HUDEP-2 (cell line): Measurements from ENCODE around the gene USP13.
"Not testable (repeated sequence)": the region's sequence is repeated elsewhere in the genome, so short reads cannot be mapped to it uniquely, and the experiment has no call there.

Experiments used
- DNase-seq, 76 experiments: peaks; one replicate each; lab custom pipeline; 2025; ENCODE audit not compliant: unreplicated experiment in 76 of 76; lab: John Stamatoyannopoulos, UW

Gene USP13

DNA sequence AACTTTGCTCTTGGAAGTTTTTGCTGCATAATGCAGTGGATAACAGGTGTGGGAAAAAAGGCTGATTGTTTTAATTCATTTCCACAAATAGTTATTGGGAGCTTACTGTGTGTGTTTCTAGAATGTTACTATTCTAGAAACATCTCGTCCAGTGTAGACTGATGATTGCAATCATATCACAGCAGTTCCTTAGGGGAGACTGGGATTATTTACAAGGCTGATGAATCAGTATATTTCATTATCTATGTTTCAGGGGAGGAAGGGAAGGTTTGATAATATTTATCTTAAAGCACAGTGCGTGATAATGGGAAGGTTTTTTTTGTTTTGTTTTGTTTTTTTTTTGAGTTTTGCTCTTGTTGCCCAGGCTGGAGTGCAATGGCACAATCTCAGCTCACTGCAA lies 2.4 kb downstream of the USP13 start:
- no peak for DNase-seq

DNA sequence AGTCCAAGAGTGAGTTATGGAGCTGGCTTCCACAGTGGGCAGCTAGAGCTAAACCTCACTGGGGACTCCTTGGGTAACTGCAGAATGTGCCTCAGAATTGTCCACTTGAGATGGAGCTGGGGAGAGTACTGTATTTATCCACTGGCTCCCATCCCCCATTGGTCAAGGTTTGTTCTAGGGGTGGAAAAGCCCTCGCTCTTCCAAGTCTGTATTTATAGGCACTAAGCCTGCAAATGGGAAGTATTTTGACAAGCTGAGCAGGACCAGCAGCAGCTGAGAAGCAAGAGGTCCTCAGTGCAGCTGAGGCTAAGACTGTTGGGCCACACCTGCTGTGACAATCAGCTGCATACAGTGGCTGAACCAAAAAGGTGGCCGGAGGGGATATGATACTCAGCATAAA lies 5.8 kb downstream of the USP13 start:
- no peak for DNase-seq

GRCh38 chr3:179660872-179661271 lies 8.0 kb downstream of the USP13 start:
- DNase-seq, result no peak

DNA sequence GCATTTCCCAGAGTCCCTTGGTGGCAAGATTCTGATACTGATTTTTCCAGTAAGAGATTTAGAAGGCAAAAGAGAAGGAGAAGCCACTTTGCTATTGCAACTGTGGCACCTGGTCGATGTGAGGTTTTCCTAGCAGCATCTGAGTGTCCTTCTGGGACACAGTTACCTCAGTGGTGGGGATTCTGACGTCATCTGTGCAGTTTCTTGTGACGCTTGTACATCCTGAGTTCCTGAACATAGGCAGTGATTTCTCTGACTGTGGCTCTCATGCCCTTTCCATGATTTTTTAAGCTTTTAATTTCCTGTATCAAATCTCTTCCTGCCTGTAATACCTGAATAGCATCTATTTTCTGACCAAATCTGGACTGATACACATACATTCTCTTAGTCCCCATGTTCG lies 8.9 kb downstream of the USP13 start:
- DNase-seq, result no peak

DNA sequence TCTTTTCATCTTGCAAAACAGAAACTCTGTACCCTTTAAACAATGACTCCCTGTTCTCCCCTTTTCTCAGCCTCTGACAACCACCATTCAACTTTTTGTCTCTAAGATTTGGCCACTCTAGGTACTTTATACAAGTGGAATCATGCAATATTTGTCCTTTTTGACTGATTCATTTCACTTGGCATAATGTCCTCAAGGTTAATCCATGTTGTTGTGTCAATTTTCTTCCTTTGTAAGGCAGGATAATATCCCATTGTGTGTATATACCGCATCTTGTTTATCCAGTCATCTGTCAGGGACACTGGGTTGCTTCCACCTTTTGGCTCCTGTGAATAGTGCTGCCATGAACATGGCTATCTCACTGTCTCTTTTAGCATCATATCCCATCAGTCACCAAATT lies 10.3 kb downstream of the USP13 start:
- DNase-seq, result no peak

DNA sequence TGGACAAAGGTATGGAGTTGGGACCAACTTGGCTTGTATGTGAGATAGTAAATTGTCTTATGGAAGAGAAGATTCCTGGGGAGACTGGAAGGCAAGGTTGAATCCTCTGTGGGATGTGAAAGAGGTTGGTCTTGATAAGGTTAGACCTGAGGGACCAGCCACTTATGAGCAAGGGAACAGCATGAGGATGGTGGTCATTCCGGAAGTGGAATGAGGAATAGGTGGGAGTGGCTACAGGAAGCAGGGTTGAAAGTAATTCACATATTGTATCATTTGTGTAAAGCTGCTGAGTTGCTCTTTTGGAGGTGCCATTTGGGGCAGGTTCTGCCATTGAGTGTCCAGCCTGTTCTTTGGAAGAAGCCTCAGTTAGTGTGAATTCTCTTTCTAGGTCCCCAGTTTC lies 13.2 kb downstream of the USP13 start:
- no peak for DNase-seq

DNA sequence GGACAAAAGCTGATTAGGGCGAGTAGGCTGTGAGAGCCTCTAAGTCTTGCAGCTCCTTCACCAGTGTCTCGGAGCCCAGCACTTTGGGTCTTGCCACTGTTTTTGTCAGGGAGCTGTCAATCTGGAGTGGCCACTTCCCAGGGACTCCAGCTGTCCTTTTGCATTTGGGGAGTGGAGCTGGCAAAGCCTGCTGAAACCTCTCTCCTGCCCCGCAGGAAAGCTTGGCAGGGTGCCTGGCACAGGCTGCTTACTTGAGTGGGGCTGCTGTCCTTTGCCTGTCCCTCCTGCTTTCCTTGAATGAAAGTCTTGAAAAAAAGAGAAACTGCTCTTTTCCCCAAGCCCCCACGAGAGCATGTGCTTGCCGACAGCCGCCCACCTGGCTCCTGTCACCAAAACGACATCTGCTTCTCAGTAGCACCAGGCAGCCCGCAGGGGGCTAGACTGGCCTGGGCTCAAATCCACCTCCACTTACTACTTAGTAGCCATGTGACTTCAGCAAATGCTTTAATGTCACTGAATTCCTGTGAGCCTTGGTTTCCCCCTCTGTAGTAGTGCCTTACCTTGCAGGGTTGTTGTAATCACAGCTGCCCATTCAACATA lies 13.7 kb downstream of the USP13 start:
- DNase-seq, result no peak

DNA sequence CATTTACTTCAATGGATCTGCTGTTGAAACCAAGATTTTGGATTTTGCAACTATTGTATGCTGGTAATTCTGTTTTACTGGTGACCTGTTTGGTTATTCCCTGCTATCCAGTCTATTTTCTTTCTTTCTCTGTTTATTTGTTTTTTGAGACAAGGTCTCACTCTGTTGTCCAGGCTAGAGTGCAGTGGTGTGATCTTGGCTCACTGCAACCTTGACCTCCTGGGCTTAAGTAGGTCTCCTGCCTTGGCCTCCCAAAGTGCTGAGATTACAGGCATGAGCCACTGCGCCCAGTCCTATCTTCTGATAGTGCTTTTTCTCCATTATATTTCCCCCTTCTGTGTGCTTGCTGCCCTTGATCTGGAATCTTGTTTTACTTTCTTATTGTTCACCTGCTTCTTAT lies 15.6 kb downstream of the USP13 start:
- DNase-seq, result no peak

- no peak for DNase-seq
Measured at GRCh38 chr3:179670311-179670710, 17.5 kb downstream of the USP13 start.

GRCh38 chr3:179671309-179671708 lies 18.5 kb downstream of the USP13 start:
- DNase-seq, result no peak

- no peak for DNase-seq
Measured at GRCh38 chr3:179671747-179672242, 19.0 kb downstream of the USP13 start.

DNA sequence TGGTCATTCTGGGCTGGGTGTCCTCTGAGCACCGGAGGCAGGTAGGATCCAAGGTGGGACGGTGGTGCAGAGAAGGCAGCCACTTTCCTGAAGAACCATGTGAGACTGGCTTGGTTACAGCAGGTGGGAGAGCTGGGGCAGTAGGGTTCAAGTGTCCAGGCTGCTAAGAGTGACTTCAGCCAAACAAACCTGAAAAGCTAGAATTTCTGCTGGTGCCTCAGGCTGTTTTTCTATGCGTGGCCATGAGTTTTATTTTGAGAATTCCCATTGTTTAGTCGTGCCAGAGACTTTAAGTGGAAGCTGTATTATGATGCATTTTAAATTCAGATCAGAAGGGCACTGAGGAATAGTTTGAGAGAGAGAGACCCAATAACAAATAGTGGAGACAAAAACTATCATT lies 20.1 kb downstream of the USP13 start:
- DNase-seq, result no peak

DNA sequence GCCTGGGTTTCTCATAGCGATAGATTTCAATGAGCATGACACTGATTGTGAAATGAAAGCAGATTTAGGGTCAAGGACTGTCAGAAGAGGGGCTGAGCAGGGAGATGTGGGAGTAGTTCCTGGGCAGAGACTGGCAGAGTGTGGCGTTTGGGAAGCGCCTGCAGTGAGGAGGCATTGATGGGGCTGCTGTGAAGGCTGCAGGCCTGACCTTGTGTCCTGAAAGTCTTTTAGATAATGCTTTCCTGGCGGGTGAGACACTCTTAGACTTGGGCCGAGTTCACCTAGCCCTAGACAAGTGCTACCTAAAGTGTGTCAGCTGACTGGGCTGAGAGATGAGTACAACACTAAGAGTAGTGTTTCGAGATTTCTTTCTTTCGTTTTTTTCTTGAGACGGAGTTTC lies 20.7 kb downstream of the USP13 start:
- DNase-seq, result no peak

DNA sequence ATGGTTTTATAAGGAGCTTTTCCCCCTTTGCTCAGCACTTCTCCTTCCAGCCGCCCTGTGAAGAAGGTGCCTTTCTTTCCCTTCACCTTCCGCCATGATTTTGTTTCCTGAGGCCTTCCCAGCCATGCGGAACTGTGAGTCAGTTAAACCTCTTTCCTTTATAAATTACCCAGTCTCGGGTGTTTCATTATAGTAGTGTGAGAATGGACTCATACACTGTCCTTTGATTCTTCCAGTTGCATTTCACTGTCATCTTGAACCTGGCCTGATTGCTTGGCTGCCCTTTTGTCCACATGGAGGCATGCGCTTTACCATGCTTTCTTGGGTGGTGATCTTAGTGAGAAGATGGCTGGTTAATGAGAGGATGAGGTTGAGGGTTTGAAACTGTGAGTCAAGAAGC lies 23.2 kb downstream of the USP13 start:
- DNase-seq, result no peak

- no peak for DNase-seq
Measured at GRCh38 chr3:179677884-179678283, 25.0 kb downstream of the USP13 start.

DNA sequence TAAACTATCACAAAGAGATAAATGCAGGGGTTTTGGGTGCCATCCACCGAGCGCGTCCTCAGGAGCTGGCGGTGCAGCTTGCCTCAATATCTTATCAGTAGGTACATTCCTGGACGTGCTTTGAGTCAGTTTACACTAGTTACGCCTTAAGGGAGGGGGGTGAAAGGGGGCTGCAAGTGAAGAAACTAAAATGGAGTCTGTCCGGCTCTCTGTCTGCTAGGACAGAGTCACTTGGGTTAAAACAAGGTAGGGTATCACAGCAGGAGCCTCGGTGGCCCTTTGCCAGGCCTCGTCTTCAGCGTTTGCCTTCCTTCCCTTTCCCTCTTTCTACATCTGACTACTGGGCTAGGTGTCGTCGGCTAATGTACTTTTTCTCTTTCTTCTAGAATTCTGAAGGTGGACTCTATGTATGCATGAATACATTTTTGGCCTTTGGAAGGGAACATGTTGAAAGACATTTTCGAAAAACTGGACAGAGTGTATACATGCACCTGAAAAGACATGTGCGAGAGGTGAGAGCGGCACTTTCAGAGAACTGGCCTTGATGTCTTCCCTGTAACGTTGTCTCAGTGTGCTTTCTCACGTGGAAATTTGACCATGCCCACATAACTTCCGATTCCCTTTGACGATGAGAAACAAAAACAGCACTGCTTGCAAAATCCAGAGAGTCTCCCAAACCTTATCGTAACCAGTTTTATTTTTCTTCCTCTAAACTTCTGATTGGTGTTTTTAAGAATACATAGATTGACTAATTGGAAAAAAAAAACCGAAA lies 28.8 kb downstream of the USP13 start:
- DNase-seq, result no peak

DNA sequence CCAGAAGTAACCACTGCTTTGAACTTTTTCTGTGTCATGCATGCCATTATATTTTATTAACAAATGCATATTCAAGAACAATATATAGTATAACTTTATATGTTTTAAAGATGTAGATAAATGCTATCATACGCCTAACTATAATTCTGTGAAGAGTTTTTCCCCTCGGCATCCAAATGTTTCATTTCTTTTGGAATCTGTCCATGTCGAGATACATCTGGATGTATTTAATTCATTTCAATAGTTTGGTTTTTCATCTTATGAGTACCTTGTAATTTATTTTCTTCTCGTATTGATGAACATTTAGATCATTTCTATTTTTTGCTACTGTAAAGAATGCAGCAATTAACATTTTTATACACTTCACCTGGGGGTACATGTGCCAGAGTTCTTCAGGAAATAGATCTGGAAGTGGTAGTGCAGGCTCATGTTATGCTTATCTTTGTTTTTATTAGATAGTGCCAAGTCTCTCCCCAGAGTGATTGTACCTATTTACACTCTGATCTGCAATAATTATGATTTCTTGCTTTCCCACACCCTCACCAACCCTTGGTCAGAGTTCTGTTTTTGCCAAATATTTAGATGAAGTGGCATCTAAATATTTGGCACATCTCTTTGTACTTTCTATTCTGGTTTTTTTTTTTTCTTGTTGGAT lies 29.7 kb downstream of the USP13 start:
- no peak for DNase-seq

DNA sequence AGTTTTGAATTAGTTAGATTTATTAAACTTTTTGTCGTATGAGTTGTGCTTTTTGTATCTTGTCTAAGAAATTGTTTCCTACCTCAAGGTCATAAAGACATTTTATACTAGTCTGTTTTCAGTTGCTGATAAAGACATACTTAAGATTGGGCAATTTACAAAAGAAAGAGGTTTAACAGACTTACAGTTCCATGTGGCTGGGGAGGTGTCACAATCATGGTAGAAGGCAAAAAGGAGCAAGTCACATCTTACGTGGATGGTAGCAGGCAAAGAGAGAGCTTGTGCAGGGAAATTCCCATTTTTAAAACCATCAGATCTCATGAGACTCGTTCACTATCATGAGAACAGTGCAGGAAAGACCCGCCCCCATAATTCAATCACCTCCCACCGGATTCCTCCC lies 30.4 kb downstream of the USP13 start:
- not testable (repeated sequence) for DNase-seq

DNA sequence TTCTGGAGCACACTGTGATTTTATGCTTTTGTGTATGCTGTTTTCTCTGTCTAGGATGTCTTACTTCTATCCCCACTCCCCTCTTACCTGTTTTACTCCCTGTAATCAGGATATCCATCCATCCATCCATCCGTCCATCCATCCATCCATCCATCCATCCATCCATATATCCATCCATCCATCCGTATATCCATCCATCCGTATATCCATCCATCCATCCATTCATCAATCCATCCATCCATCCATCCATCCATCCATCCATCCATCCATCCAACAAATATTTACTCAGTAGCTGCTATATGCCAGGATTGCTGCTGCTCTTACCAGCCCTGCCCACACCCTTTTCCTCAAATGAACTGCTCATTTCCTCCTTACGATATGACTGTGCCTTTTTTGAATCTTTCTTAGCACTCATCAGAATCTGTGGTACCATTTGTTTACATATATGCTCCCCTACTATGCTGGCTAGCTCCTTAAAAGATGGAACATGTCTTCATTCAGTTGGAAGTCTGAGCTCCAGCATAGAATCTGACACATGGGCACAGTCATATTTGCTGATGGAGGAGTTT lies 35.2 kb downstream of the USP13 start:
- DNase-seq, result no peak

DNA sequence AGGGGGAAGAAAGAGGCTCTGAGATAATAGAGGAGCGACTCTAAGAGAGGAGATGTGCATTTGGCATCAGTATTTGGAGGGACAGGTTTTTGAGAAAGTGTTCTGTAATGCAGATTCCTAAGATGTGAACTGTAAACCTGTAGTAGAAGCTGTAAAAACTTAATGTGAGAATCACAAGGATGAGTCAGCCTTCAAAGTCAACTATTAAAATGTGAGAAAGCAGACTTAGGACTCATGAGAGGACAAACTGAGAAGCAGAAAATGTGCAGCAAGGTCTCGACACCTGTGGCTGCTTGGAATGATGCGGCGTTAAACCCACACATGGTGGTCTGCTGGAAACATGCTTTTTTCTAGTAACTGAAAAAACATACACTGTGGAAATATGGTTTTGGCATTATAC lies 36.0 kb downstream of the USP13 start:
- no peak for DNase-seq

DNA sequence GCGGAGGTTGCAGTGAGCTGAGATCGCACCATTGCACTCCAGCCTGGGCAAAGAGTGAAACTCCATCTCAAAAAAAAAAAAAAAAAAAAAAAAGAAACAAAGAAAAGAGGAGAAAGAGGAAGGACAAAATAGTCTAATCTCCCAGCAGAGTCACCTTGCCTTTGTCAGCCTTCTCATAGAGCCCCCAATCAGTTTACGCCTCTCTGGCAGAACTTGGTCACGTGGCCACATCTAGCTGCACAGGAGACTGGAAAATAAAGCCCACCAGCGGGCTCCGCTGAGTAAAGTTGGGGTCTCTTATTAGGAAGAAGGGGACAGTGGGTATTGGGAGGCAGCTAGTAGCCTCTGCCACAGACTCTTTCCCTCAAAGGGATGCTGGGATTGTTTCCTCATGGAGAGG lies 41.9 kb downstream of the USP13 start:
- DNase-seq, result no peak
